ENCODE data around the gene TAS1R2. TPM values are rescaled to one million over a fixed set of nuclear protein-coding genes. Genes with fewer than 3 reads are reported as not detected.

Gene TAS1R2
- polyA plus RNA-seq, 1 of the 3 experiments (the other 2 are of a cell fraction), result not detected

DNA sequence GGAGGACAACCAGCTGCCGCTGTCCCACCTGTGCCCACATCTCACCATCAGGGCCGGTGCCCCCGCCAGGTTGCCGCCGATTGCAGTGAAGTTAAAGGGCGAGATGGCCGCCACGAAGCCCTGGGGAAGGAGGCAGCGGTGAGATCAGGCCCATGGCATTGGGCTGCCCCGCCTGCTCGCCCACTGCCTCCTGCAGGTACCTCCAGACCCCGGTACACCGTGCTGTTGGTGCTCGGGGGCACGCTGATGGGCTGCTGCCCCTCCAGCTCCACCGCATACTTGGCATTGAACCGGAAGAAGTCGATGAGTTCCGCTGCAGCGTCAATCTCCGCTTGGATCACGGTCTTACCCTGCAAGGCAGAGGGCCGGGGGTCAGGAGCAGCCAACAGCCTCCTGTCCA is 23.6 kb upstream of the TAS1R2 start (continued):
- TF ChIP-seq GATA2 (CRISPR knock-in tag; IDR thresholded peaks at IDR 0.05) (no peak), TAF1 (IDR thresholded peaks at IDR 0.05; ENCODE audit: borderline replicate concordance, low read depth, low read length) (no peak)
- TF ChIP-seq, protein P1, sequence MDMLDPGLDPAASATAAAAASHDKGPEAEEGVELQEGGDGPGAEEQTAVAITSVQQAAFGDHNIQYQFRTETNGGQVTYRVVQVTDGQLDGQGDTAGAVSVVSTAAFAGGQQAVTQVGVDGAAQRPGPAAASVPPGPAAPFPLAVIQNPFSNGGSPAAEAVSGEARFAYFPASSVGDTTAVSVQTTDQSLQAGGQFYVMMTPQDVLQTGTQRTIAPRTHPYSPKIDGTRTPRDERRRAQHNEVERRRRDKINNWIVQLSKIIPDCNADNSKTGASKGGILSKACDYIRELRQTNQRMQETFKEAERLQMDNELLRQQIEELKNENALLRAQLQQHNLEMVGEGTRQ (IDR thresholded peaks at IDR 0.05; ENCODE audit: borderline replicate concordance, low read depth, low read length), result no peak
- TF ChIP-seq, protein P2, sequence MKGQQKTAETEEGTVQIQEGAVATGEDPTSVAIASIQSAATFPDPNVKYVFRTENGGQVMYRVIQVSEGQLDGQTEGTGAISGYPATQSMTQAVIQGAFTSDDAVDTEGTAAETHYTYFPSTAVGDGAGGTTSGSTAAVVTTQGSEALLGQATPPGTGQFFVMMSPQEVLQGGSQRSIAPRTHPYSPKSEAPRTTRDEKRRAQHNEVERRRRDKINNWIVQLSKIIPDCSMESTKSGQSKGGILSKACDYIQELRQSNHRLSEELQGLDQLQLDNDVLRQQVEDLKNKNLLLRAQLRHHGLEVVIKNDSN (IDR thresholded peaks at IDR 0.05; ENCODE audit: borderline replicate concordance, low read depth), result no peak

DNA sequence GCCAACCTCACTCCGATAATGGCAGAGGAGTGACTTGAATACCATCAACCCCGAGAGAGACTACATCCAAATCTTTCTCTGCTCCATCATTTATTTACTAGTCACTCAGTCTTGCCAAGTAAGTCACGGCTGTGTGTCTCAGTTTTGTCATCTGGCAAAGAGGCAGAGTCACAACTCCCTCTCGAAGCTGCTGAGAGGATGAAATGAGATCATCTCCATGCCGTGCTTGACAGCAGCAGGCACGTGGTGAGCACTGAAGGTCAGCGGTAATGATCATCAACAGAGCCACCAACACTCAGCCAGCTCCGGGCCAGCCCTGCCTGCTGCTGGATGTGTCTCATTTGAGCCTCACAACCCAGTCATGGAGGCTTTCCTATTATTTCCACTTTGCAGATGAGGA is 23.0 kb upstream of the TAS1R2 start:
- POLR2A ChIA-PET, result no interaction called here
- Histone ChIP-seq H3K27ac (ENCODE audit: low read depth in 2 of 2, low read length in 1 of 2) (no peak overlapping the region), H3K4me3 (ENCODE audit: low read depth in 2 of 2, low read length in 1 of 2) (no peak overlapping the region), H3K36me3 (replicated peaks in 1 of 2; ENCODE audit: control insufficient read depth in 1 of 2, insufficient read depth in 2 of 2, low read length in 1 of 2) (peaks cover 0 to 3% of the 10 kb centered on the region in 2 experiments), H3F3A (replicated peaks; ENCODE audit: insufficient read depth) (peaks cover 5% of the 10 kb centered on the region), H3K4me2 (no peak overlapping the region), H3K27me3 (ENCODE audit: insufficient read depth) (no peaks in the 10 kb centered on the region), H3K9ac (no peak overlapping the region), H3K9me2 (no peaks in the 10 kb centered on the region), H3K4me1 (ENCODE audit: control insufficient read depth in 1 of 2, insufficient read depth in 2 of 2, low read depth in 1 of 2, low read length in 1 of 2) (peaks cover 4 to 8% of the 10 kb centered on the region in 2 experiments; a peak in 2 of 4 replicates), H4K20me1 (ENCODE audit: insufficient read depth) (no peaks in the 10 kb centered on the region), H3K79me2 (ENCODE audit: insufficient read depth) (no peaks in the 10 kb centered on the region), H3K9me3 (no peaks in the 10 kb centered on the region), H2AFZ (ENCODE audit: low read depth) (no peak overlapping the region)
- TF ChIP-seq RFX5 (IDR thresholded peaks at IDR 0.05; ENCODE audit: low read length) (no peak), EZH2phosphoT487 (IDR thresholded peaks at IDR 0.05; ENCODE audit: borderline replicate concordance, low read depth) (no peak), JUND (IDR thresholded peaks at IDR 0.05) (no peak), RCOR1 (IDR thresholded peaks at IDR 0.05; ENCODE audit: low read length) (no peak), NFIC (IDR thresholded peaks at IDR 0.05; ENCODE audit: borderline replicate concordance) (no peak), RXRA (IDR thresholded peaks at IDR 0.05; ENCODE audit: borderline replicate concordance, low read depth) (no peak), SIN3A (IDR thresholded peaks at IDR 0.05; ENCODE audit: borderline replicate concordance, low read depth, low read length) (no peak), FOXM1 (IDR thresholded peaks at IDR 0.05; ENCODE audit: low read depth) (no peak), GATA2 (CRISPR knock-in tag; IDR thresholded peaks at IDR 0.05) (no peak), MXI1 (IDR thresholded peaks at IDR 0.05; ENCODE audit: low read depth, low read length) (no peak), TCF12 (IDR thresholded peaks at IDR 0.05) (no peak), NRF1 (IDR thresholded peaks at IDR 0.05; ENCODE audit: low read depth, low read length) (no peak)
- TF ChIP-seq, protein P3, sequence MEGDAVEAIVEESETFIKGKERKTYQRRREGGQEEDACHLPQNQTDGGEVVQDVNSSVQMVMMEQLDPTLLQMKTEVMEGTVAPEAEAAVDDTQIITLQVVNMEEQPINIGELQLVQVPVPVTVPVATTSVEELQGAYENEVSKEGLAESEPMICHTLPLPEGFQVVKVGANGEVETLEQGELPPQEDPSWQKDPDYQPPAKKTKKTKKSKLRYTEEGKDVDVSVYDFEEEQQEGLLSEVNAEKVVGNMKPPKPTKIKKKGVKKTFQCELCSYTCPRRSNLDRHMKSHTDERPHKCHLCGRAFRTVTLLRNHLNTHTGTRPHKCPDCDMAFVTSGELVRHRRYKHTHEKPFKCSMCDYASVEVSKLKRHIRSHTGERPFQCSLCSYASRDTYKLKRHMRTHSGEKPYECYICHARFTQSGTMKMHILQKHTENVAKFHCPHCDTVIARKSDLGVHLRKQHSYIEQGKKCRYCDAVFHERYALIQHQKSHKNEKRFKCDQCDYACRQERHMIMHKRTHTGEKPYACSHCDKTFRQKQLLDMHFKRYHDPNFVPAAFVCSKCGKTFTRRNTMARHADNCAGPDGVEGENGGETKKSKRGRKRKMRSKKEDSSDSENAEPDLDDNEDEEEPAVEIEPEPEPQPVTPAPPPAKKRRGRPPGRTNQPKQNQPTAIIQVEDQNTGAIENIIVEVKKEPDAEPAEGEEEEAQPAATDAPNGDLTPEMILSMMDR (IDR thresholded peaks at IDR 0.05), result no peak
- TF ChIP-seq, protein P4, sequence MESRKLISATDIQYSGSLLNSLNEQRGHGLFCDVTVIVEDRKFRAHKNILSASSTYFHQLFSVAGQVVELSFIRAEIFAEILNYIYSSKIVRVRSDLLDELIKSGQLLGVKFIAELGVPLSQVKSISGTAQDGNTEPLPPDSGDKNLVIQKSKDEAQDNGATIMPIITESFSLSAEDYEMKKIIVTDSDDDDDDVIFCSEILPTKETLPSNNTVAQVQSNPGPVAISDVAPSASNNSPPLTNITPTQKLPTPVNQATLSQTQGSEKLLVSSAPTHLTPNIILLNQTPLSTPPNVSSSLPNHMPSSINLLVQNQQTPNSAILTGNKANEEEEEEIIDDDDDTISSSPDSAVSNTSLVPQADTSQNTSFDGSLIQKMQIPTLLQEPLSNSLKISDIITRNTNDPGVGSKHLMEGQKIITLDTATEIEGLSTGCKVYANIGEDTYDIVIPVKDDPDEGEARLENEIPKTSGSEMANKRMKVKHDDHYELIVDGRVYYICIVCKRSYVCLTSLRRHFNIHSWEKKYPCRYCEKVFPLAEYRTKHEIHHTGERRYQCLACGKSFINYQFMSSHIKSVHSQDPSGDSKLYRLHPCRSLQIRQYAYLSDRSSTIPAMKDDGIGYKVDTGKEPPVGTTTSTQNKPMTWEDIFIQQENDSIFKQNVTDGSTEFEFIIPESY (IDR thresholded peaks at IDR 0.05; ENCODE audit: borderline replicate concordance, low read depth), result no peak
- TF ChIP-seq, protein P5, sequence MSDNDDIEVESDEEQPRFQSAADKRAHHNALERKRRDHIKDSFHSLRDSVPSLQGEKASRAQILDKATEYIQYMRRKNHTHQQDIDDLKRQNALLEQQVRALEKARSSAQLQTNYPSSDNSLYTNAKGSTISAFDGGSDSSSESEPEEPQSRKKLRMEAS (IDR thresholded peaks at IDR 0.05; ENCODE audit: low read depth), result no peak
- TF ChIP-seq, protein P6, sequence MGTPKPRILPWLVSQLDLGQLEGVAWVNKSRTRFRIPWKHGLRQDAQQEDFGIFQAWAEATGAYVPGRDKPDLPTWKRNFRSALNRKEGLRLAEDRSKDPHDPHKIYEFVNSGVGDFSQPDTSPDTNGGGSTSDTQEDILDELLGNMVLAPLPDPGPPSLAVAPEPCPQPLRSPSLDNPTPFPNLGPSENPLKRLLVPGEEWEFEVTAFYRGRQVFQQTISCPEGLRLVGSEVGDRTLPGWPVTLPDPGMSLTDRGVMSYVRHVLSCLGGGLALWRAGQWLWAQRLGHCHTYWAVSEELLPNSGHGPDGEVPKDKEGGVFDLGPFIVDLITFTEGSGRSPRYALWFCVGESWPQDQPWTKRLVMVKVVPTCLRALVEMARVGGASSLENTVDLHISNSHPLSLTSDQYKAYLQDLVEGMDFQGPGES (IDR thresholded peaks at IDR 0.05; ENCODE audit: low read depth, low read length), result no peak
- TF ChIP-seq, protein P2 (IDR thresholded peaks at IDR 0.05; ENCODE audit: borderline replicate concordance, low read depth), result no peak
- CTCF ChIA-PET, result interaction anchor here (0.7 to 25.9 kb wide), 8 partner anchors 9 to 284 kb away, joined by 3 to 350 read pairs (median 34); partner anchors contain the start of gene ALDH4A1
- DNase-seq, result no peak
- WGBS (ENCODE audit: low lambda C conversion rate), result 68% methylated on average over 6 of the region's 8 CpGs
